SK-N-MC (cell line): Measurements from ENCODE around the gene GHRH.

Experiments used
- EZH2 ChIP-seq: fragments of 200-600 bp; sonication (generic); IDR thresholded peaks from one replicate; pipeline ENCODE4 v1.6.1; 2017; ENCODE audit warnings: antibody characterized with exemption
- POLR2AphosphoS5 ChIP-seq: IDR thresholded peaks from 2 replicates; pipeline ENCODE4 v1.6.1; 2012; ENCODE audit warnings: mild to moderate bottlenecking, low read depth, low read length, borderline replicate concordance

- TF ChIP-seq EZH2 (no peak), POLR2AphosphoS5 (no peak)
Observed at GRCh38 chr20:37218441-37218840, 43.2 kb downstream of the GHRH start.
